ENCODE results near the gene PRORP. TPM values are rescaled to one million over a fixed set of nuclear protein-coding genes. Genes with fewer than 3 reads are reported as not detected.

Gene PRORP
- total and polyA plus RNA-seq, 2 donors (not counting 3 experiments of a cell fraction or from before 2014, with no cell fraction given): 28.8 to 36.9 TPM

DNA sequence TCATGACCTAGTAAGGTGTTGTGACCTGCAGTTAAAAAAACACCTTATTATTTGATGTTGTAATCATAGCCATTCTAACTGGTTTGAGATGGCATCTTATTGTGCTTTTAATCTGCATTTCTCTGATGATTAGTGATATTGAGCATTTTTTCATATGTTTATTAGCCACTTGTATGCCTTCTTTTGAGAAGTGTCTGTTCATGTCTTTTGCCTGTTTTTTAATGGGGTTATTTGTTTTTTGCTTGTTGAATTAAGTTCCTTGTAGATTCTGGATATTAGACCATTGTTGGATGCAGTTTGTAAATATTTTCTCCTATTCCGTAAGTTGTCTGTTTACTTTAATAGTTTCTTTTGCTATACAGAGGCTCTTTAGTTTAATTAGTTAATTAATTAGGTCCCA, 41.0 kb downstream of the PRORP start:
- FAIRE-seq: no peak
- H3K9ac ChIP-seq (replicated peaks; ENCODE audit: extremely low read depth, insufficient read depth, low read length): no peak overlapping the region
- H3K27ac ChIP-seq (ENCODE audit: insufficient read depth, low read depth, low read length): no peak overlapping the region
- CTCF ChIA-PET: no interaction called here
- no peak overlapping the region for H3K4me2 ChIP-seq (ENCODE audit: insufficient read depth, low read length)
- H4K20me1 ChIP-seq (replicated peaks; ENCODE audit: control insufficient read depth, extremely low read depth, insufficient read depth, low read length): peaks cover 2% of the 10 kb centered on the region
- no peaks in the 10 kb centered on the region for H3K9me3 ChIP-seq (replicated peaks; ENCODE audit: control insufficient read depth, insufficient read depth, low read length)
- no peak for DNase-seq (ENCODE audit: low read depth, low spot score)
- POLR2A ChIA-PET: no interaction called here
- no peaks in the 10 kb centered on the region for H3K79me2 ChIP-seq (ENCODE audit: control insufficient read depth, insufficient read depth, low read length)
- no peaks in the 10 kb centered on the region for H3K36me3 ChIP-seq (ENCODE audit: control insufficient read depth in 2 of 2, extremely low read depth in 1 of 2, insufficient read depth in 2 of 2, low read length in 2 of 2)
- no peak overlapping the region for H3K4me3 ChIP-seq (replicated peaks in 1 of 3; ENCODE audit: insufficient read depth in 1 of 3, low read depth in 1 of 3, low read length in 3 of 3)
- no peaks in the 10 kb centered on the region for H3K9me1 ChIP-seq (replicated peaks; ENCODE audit: control insufficient read depth, extremely low read depth, insufficient read depth, low read length)
- no TSS peak for BruUV-seq (replicated peaks)
- no peak overlapping the region for H2AFZ ChIP-seq (ENCODE audit: low read depth, low read length)
- intact Hi-C loops (cut with micrococcal nuclease): no loop called here
- TF ChIP-seq JUN (IDR thresholded peaks at IDR 0.05; ENCODE audit: borderline replicate concordance, insufficient read depth, insufficient read length, low read depth): no peak
- no peak for TF ChIP-seq EZH2 (IDR thresholded peaks at IDR 0.05; ENCODE audit: borderline replicate concordance, low read depth, low read length, severe bottlenecking)
- no peak for TF ChIP-seq POLR2A (IDR thresholded peaks at IDR 0.05; ENCODE audit: low read depth, low read length)
- no peak for TF ChIP-seq GATA2 (IDR thresholded peaks at IDR 0.05; ENCODE audit: insufficient read depth, insufficient read length, low read depth, low read length)
- TF ChIP-seq, protein P1, sequence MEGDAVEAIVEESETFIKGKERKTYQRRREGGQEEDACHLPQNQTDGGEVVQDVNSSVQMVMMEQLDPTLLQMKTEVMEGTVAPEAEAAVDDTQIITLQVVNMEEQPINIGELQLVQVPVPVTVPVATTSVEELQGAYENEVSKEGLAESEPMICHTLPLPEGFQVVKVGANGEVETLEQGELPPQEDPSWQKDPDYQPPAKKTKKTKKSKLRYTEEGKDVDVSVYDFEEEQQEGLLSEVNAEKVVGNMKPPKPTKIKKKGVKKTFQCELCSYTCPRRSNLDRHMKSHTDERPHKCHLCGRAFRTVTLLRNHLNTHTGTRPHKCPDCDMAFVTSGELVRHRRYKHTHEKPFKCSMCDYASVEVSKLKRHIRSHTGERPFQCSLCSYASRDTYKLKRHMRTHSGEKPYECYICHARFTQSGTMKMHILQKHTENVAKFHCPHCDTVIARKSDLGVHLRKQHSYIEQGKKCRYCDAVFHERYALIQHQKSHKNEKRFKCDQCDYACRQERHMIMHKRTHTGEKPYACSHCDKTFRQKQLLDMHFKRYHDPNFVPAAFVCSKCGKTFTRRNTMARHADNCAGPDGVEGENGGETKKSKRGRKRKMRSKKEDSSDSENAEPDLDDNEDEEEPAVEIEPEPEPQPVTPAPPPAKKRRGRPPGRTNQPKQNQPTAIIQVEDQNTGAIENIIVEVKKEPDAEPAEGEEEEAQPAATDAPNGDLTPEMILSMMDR (IDR thresholded peaks at IDR 0.05; ENCODE audit: extremely low read depth in 1 of 2, insufficient read depth in 1 of 2, low read depth in 1 of 2, low read length in 2 of 2): no peak
- no peak for TF ChIP-seq MYC (IDR thresholded peaks at IDR 0.05; ENCODE audit: low read depth, low read length)
- TF ChIP-seq POLR2AphosphoS5 (IDR thresholded peaks at IDR 0.05; ENCODE audit: insufficient read depth, low read depth, low read length): no peak
- TF ChIP-seq, protein P2, sequence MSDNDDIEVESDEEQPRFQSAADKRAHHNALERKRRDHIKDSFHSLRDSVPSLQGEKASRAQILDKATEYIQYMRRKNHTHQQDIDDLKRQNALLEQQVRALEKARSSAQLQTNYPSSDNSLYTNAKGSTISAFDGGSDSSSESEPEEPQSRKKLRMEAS (IDR thresholded peaks at IDR 0.05; ENCODE audit: insufficient read depth, insufficient read length): no peak
- TF ChIP-seq FOS (IDR thresholded peaks at IDR 0.05; ENCODE audit: borderline replicate concordance, insufficient read depth, low read length): no peak
- H3K4me1 ChIP-seq (ENCODE audit: control insufficient read depth, extremely low read depth, insufficient read depth, low read length): peaks cover 20% of the 10 kb centered on the region
- H3K27me3 ChIP-seq (ENCODE audit: control insufficient read depth in 2 of 2, insufficient read depth in 2 of 2, low read length in 2 of 2): no peaks in the 10 kb centered on the region
- dilution Hi-C loops (cut with MboI; ENCODE audit: extremely low pct_ligation_motif_present, low sequenced_read_pairs): no loop called here
